ENCODE measurements around the gene EXOC6. TPM values are rescaled to one million over a fixed set of nuclear protein-coding genes. Genes with fewer than 3 reads are reported as not detected.

The EXOC6 gene
- total and polyA plus RNA-seq, 2 of the 13 experiments (the other 11 are each of a cell fraction or from before 2014, with no cell fraction given), result 22.2 to 29.2 TPM

GRCh38 chr10:92957223-92958010, 109.1 kb downstream of the EXOC6 start:
- no TSS peak for BruUV-seq (replicated peaks)
- ChIA-PET POLR2A (no interaction called here), CTCF (ENCODE audit: low intra/inter-chr PET ratio, low total read pairs) (no interaction called here)
- Histone ChIP-seq H4K20me1 (ENCODE audit: insufficient read depth, low read length) (no peaks in the 10 kb centered on the region), H3K27ac (ENCODE audit: extremely low read length, insufficient read depth, low read length) (no peak overlapping the region), H3K4me2 (ENCODE audit: low read depth, low read length) (no peak overlapping the region), H3K9me3 (ENCODE audit: low read length) (no peaks in the 10 kb centered on the region), H3K9ac (ENCODE audit: insufficient read depth, low read depth, low read length) (no peak overlapping the region), H3K36me3 (replicated peaks in 1 of 2; ENCODE audit: control insufficient read depth in 1 of 2, insufficient read depth in 2 of 2, low read length in 2 of 2) (peaks cover 0 to 3% of the 10 kb centered on the region in 2 experiments; a peak in 3 of 5 replicates), H2AFZ (ENCODE audit: low read length) (no peak overlapping the region), H3K79me2 (ENCODE audit: insufficient read depth, low read length) (no peaks in the 10 kb centered on the region), H3K4me3 (replicated peaks in 1 of 3; ENCODE audit: insufficient read depth in 1 of 3, low read depth in 2 of 3, low read length in 3 of 3) (no peak overlapping the region), H3K27me3 (ENCODE audit: control insufficient read depth in 1 of 2, insufficient read depth in 2 of 2, low read length in 2 of 2) (no peaks in the 10 kb centered on the region), H3K4me1 (ENCODE audit: insufficient read depth, low read length) (peaks cover 9% of the 10 kb centered on the region)
- ATAC-seq, result no peak
- intact Hi-C loops (cut with micrococcal nuclease; ENCODE audit: unreplicated experiment) (no loop called here), in situ Hi-C loops (cut with HindIII; ENCODE audit: extremely low pct_ligation_motif_present, low pct_unique_long_range_greater_than_20kb) (no loop called here)
- no peak for DNase-seq (ENCODE audit: low spot score)
- FAIRE-seq, result no peak
- 93% methylated on average over 2 of the region's 2 CpGs for WGBS (ENCODE audit: low lambda C conversion rate)
- TF ChIP-seq ZNF556 (CRISPR knock-in tag; IDR thresholded peaks at IDR 0.05; ENCODE audit: borderline replicate concordance) (no peak), ZNF619 (CRISPR knock-in tag; IDR thresholded peaks at IDR 0.05) (no peak), ZNF577 (CRISPR knock-in tag; IDR thresholded peaks at IDR 0.05; ENCODE audit: borderline replicate concordance, low read depth) (no peak), IKZF5 (CRISPR knock-in tag; IDR thresholded peaks at IDR 0.05) (no peak), ZNF841 (CRISPR knock-in tag; IDR thresholded peaks at IDR 0.05; ENCODE audit: borderline replicate concordance) (no peak), ZNF205 (CRISPR knock-in tag; IDR thresholded peaks at IDR 0.05) (no peak), ZNF337 (CRISPR knock-in tag; IDR thresholded peaks at IDR 0.05; ENCODE audit: borderline replicate concordance, low read depth) (no peak), ZNF17 (CRISPR knock-in tag; IDR thresholded peaks at IDR 0.05) (no peak), ZNF33B (CRISPR knock-in tag; IDR thresholded peaks at IDR 0.05) (no peak), USF2 (IDR thresholded peaks at IDR 0.05; ENCODE audit: low read depth, low read length) (no peak), USF2 (CRISPR knock-in tag; IDR thresholded peaks at IDR 0.05; ENCODE audit: borderline replicate concordance) (no peak), TRAFD1 (CRISPR knock-in tag; IDR thresholded peaks at IDR 0.05; ENCODE audit: borderline replicate concordance) (no peak), ZNF747 (CRISPR knock-in tag; IDR thresholded peaks at IDR 0.05; ENCODE audit: borderline replicate concordance) (no peak), MAFK (conservative IDR thresholded peaks at IDR 0.05 in 1 of 2, IDR thresholded peaks at IDR 0.05 in 1 of 2; ENCODE audit: low read length in 2 of 2) (no peak), U2AF1 (optimal IDR thresholded peaks at IDR 0.05; ENCODE audit: low read depth, low read length) (no peak), TFDP1 (CRISPR knock-in tag; IDR thresholded peaks at IDR 0.05; ENCODE audit: borderline replicate concordance) (no peak), RFXAP (CRISPR knock-in tag; IDR thresholded peaks at IDR 0.05; ENCODE audit: borderline replicate concordance) (no peak), NCOR1 (IDR thresholded peaks at IDR 0.05; ENCODE audit: borderline replicate concordance, low read length) (no peak), ELF1 (CRISPR knock-in tag; IDR thresholded peaks at IDR 0.05) (no peak)
